ENCODE measurements around the gene SYNE2. TPM values are rescaled to one million over a fixed set of nuclear protein-coding genes. Genes with fewer than 3 reads are reported as not detected.

The SYNE2 gene
- total RNA-seq, 1 experiment from 2014 or later, result 37.5 TPM

DNA sequence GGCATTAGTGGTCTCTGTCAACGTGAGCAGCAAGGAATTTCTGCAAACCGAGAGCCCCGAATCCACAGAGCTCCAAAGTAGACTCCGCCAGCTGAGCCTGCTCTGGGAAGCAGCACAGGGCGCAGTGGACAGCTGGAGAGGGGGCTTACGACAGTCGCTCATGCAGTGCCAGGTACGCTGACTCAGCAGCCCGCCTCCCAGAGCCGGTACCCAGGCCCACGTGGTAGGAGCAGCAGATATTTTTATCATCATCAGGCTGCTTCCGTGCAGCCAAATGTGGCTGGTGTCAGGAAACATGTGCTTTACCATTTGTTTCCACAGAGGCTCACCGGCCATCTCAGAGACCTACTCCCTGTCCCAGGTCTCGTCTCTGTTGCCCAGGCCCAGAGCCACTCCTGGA, 367.7 kb downstream of the SYNE2 start:
- ChIA-PET POLR2A (no interaction called here), CTCF (no interaction called here)
- no peaks in the 10 kb centered on the region for H3K27me3 ChIP-seq (ENCODE audit: control insufficient read depth, insufficient read depth, low read length)
- no peaks in the 10 kb centered on the region for H3K4me1 ChIP-seq (ENCODE audit: control insufficient read depth, insufficient read depth, low read length)
- no peaks in the 10 kb centered on the region; the same call in 1 of the 2 replicates for H3K36me3 ChIP-seq (ENCODE audit: control insufficient read depth, insufficient read depth, low read length)
- no peaks in the 10 kb centered on the region for H3K9me3 ChIP-seq (ENCODE audit: control insufficient read depth, insufficient read depth, low read depth, low read length)
- intact Hi-C loops (cut with micrococcal nuclease; ENCODE audit: unreplicated experiment) (no loop called here), in situ Hi-C loops (cut with HindIII; ENCODE audit: low pct_unique_long_range_greater_than_20kb, low sequenced_read_pairs) (no loop called here)
- no peak overlapping the region for H3K4me3 ChIP-seq (ENCODE audit: low read depth in 2 of 2, low read length in 2 of 2)
- ATAC-seq (no peak), DNase-seq (ENCODE audit: low read depth, low spot score) (no peak)
- no peak overlapping the region for H3K27ac ChIP-seq (ENCODE audit: low read length)
- TF ChIP-seq CTCF (IDR thresholded peaks at IDR 0.05) (no peak), SIN3A (IDR thresholded peaks at IDR 0.05; ENCODE audit: borderline replicate concordance, insufficient read depth, low read depth, low read length) (no peak), POLR2AphosphoS5 (IDR thresholded peaks at IDR 0.05; ENCODE audit: low read depth, low read length) (no peak), TCF7L2 (IDR thresholded peaks at IDR 0.05; ENCODE audit: low read depth, low read length) (no peak)
- TF ChIP-seq, protein P1, sequence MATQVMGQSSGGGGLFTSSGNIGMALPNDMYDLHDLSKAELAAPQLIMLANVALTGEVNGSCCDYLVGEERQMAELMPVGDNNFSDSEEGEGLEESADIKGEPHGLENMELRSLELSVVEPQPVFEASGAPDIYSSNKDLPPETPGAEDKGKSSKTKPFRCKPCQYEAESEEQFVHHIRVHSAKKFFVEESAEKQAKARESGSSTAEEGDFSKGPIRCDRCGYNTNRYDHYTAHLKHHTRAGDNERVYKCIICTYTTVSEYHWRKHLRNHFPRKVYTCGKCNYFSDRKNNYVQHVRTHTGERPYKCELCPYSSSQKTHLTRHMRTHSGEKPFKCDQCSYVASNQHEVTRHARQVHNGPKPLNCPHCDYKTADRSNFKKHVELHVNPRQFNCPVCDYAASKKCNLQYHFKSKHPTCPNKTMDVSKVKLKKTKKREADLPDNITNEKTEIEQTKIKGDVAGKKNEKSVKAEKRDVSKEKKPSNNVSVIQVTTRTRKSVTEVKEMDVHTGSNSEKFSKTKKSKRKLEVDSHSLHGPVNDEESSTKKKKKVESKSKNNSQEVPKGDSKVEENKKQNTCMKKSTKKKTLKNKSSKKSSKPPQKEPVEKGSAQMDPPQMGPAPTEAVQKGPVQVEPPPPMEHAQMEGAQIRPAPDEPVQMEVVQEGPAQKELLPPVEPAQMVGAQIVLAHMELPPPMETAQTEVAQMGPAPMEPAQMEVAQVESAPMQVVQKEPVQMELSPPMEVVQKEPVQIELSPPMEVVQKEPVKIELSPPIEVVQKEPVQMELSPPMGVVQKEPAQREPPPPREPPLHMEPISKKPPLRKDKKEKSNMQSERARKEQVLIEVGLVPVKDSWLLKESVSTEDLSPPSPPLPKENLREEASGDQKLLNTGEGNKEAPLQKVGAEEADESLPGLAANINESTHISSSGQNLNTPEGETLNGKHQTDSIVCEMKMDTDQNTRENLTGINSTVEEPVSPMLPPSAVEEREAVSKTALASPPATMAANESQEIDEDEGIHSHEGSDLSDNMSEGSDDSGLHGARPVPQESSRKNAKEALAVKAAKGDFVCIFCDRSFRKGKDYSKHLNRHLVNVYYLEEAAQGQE (IDR thresholded peaks at IDR 0.05; ENCODE audit: insufficient read depth in 1 of 2, low read depth in 2 of 2, low read length in 1 of 2), result no peak
- BruUV-seq (replicated peaks), result no TSS peak

DNA sequence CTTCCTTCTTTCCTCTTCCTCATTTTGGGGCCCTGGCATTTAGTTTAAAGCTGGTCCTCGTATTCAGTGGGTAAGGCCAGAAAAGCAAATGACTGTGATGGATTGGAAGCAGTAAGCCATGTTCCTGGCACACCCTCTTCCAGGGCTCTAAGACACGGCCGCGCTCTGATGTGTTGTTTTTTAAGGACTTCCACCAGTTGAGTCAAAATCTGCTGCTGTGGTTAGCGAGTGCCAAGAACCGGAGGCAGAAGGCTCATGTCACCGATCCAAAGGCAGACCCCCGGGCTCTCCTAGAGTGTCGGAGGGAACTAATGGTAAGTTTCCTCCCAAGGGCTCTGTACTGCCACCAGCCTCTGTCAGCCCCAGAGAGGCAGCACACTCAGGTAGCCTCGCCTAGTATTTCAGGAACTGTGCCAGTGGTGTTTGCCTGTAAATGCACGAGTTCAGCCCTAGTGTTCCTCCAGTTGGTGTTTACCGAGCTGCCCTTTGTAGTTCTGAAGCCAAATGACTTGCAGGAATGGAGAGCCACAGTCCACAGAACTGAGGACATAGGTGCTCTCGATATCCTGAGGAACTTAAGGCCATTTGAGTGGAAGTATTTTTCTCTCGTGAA, 368.7 kb downstream of the SYNE2 start:
- no peak overlapping the region for H3K4me3 ChIP-seq (ENCODE audit: low read depth in 2 of 2, low read length in 2 of 2)
- H3K36me3 ChIP-seq (ENCODE audit: control insufficient read depth, insufficient read depth, low read length), result no peaks in the 10 kb centered on the region
- ChIA-PET POLR2A (no interaction called here), CTCF (no interaction called here)
- no peaks in the 10 kb centered on the region for H3K4me1 ChIP-seq (ENCODE audit: control insufficient read depth, insufficient read depth, low read length)
- in situ Hi-C loops (cut with HindIII; ENCODE audit: low pct_unique_long_range_greater_than_20kb, low sequenced_read_pairs), result no loop called here
- no TSS peak for BruUV-seq (replicated peaks)
- no peak overlapping the region for H3K27ac ChIP-seq (ENCODE audit: low read length)
- H3K27me3 ChIP-seq (ENCODE audit: control insufficient read depth, insufficient read depth, low read length), result no peaks in the 10 kb centered on the region
- no peaks in the 10 kb centered on the region for H3K9me3 ChIP-seq (ENCODE audit: control insufficient read depth, insufficient read depth, low read depth, low read length)
- ATAC-seq (no peak), DNase-seq (ENCODE audit: low read depth, low spot score) (no peak)
- intact Hi-C loops (cut with micrococcal nuclease; ENCODE audit: unreplicated experiment), result no loop called here
- TF ChIP-seq, protein P1 (IDR thresholded peaks at IDR 0.05; ENCODE audit: insufficient read depth in 1 of 2, low read depth in 2 of 2, low read length in 1 of 2), result no peak
- TF ChIP-seq SIN3A (IDR thresholded peaks at IDR 0.05; ENCODE audit: borderline replicate concordance, insufficient read depth, low read depth, low read length), result no peak
- TF ChIP-seq CTCF (IDR thresholded peaks at IDR 0.05), result no peak
- no peak for TF ChIP-seq POLR2AphosphoS5 (IDR thresholded peaks at IDR 0.05; ENCODE audit: low read depth, low read length)
- no peak for TF ChIP-seq TCF7L2 (IDR thresholded peaks at IDR 0.05; ENCODE audit: low read depth, low read length)

Measured in Panc1 (cell line).